Body of pancreas (tissue), 4 donors: ENCODE measurements around the gene SPDYE3. TPM values are rescaled to one million over a fixed set of nuclear protein-coding genes. Genes with fewer than 3 reads are reported as not detected.
"Not testable (repeated sequence)": the region's sequence is repeated elsewhere in the genome, so short reads cannot be mapped to it uniquely, and the experiment has no call there.

ENCODE experiments used
- ATAC-seq: fragments of 150-250 bp; one replicate; pipeline ENCODE4 v1.9.1; 2016
- DNase-seq, 4 donors: peaks; one replicate each; pipeline ENCODE4 v3.0.0-alpha.2; 2019
- H3K27ac ChIP-seq, 4 donors: fragments of 200-600 bp; sonication (generic); 1 replicate in 3 of 4; 2 replicates in 1 of 4; pipeline versions ENCODE4 v1.5.1 to v1.6.1; 2016 to 2019; ENCODE audit warnings: mild to moderate bottlenecking in 1 of 4, mixed read lengths in 1 of 4, moderate library complexity in 1 of 4
- H3K27me3 ChIP-seq, 2 donors: fragments of 200-600 bp; sonication (generic); one replicate each; pipeline ENCODE4 v1.6.0; 2016; ENCODE audit warnings: mild to moderate bottlenecking in 1 of 2
- H3K36me3 ChIP-seq, 2 donors: fragments of 200-600 bp; sonication (generic); replicated peaks in 1 of 2; 2 replicates each; pipeline ENCODE4 v1.5.1; 2016; ENCODE audit warnings: low read depth in 2 of 2; ENCODE audit not compliant: insufficient read depth in 1 of 2
- H3K4me1 ChIP-seq: fragments of 200-600 bp; sonication (generic); one replicate; pipeline ENCODE4 v1.6.0; 2016
- H3K4me3 ChIP-seq, 2 donors: fragments of 200-600 bp; sonication (generic); 1 replicate in 1 of 2; 2 replicates in 1 of 2; pipeline ENCODE4 v1.5.1; 2016 to 2019
- H3K9me3 ChIP-seq, 3 donors: fragments of 200-600 bp; sonication (generic); 1 replicate in 2 of 3; 2 replicates in 1 of 3; pipeline ENCODE4 v1.5.1; 2016
- POLR2A ChIP-seq, 3 donors: fragments of 450-650 bp; IDR thresholded peaks; one replicate each; pipeline ENCODE4 v1.6.1; 2016; ENCODE audit warnings: antibody characterized with exemption in 3 of 3, mild to moderate bottlenecking in 2 of 3
- WGBS, 2 donors: methylation state at CpG; one replicate each; pipeline ENCODE4 v1.1.5; 2017; 5-methylcytosine and 5-hydroxymethylcytosine counted together
- intact Hi-C: fragments of 100-400 bp; cut with DNase I; formaldehyde crosslinking; loops from one replicate; pipeline ENCODE4 v1.15.1; 2023
- total RNA-seq, 2 donors: library from RNA; depleted of rRNA; stranded (reverse); fragments of >200 nt; gene quantifications; one replicate each; pipeline ENCODE4 v1.1.0, GENCODE V29; 2016
- TF ChIP-seq, protein P1 (sequence below), 7 experiments: fragments of 450-650 bp in 4 of 7; fragments of 200-600 bp in 3 of 7; sonication (generic) in 3 of 7; IDR thresholded peaks; one replicate each; pipeline ENCODE4 v1.5.1; 2016 to 2019; ENCODE audit warnings: antibody characterized with exemption in 7 of 7

Gene SPDYE3
- total RNA-seq, 2 donors from 2014 or later, result not detected

- intact Hi-C loops, result no loop called here
- Histone ChIP-seq H3K4me1 (no peaks in the 10 kb centered on the region), H3K4me3 (no peak overlapping the region), H3K27ac (no peak overlapping the region), H3K27me3 (no peaks in the 10 kb centered on the region), H3K36me3 (peaks cover 0 to 19% of the 10 kb centered on the region in 2 donors), H3K9me3 (no peaks in the 10 kb centered on the region)
- no peak for TF ChIP-seq POLR2A (IDR thresholded peaks at IDR 0.05)
- TF ChIP-seq, protein P1, sequence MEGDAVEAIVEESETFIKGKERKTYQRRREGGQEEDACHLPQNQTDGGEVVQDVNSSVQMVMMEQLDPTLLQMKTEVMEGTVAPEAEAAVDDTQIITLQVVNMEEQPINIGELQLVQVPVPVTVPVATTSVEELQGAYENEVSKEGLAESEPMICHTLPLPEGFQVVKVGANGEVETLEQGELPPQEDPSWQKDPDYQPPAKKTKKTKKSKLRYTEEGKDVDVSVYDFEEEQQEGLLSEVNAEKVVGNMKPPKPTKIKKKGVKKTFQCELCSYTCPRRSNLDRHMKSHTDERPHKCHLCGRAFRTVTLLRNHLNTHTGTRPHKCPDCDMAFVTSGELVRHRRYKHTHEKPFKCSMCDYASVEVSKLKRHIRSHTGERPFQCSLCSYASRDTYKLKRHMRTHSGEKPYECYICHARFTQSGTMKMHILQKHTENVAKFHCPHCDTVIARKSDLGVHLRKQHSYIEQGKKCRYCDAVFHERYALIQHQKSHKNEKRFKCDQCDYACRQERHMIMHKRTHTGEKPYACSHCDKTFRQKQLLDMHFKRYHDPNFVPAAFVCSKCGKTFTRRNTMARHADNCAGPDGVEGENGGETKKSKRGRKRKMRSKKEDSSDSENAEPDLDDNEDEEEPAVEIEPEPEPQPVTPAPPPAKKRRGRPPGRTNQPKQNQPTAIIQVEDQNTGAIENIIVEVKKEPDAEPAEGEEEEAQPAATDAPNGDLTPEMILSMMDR (IDR thresholded peaks at IDR 0.05), result no peak
- ATAC-seq (no peak), DNase-seq (no peak)
Measured at GRCh38 chr7:100363098-100363497, 55.6 kb downstream of the SPDYE3 start.

GRCh38 chr7:100363797-100364196 lies 56.3 kb downstream of the SPDYE3 start:
- ATAC-seq, H3K27me3 ChIP-seq, intact Hi-C loops, H3K27ac ChIP-seq, H3K4me3 ChIP-seq, H3K9me3 ChIP-seq, DNase-seq, H3K4me1 ChIP-seq: not testable (repeated sequence)
- H3K36me3 ChIP-seq, result peaks cover 0 to 19% of the 10 kb centered on the region in 2 donors
- 90 to 96% methylated on average over 7 of the region's 7 CpGs for WGBS, 2 donors

DNA sequence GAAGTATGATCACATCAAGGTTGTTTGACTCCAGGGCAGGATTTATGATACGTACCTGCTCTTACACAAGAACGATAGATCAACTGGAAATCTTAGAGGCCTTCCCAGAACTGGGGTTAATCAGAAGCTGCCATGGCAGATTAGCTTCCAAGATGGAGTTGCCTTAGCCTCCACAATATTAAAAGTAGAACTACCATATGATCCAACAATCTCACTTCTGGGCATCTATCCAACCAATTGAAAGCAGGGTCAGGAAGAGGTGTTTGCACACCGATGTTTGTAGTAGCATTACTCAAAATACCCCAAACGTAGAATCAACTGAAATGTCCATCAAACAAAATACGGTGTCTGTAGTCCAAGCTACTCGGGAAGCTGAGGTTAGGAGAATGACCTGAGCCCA lies 57.0 kb downstream of the SPDYE3 start:
- Histone ChIP-seq H3K4me1 (no peaks in the 10 kb centered on the region), H3K27me3 (no peaks in the 10 kb centered on the region), H3K4me3 (no peak overlapping the region), H3K27ac (no peak overlapping the region), H3K9me3 (no peaks in the 10 kb centered on the region), H3K36me3 (peaks cover 0 to 13% of the 10 kb centered on the region in 2 donors)
- no peak for DNase-seq
- WGBS, 2 donors, result 73 to 77% methylated on average over 6 of the region's 6 CpGs
- ATAC-seq, result no peak
- intact Hi-C loops, result no loop called here
- no peak for TF ChIP-seq POLR2A (IDR thresholded peaks at IDR 0.05)
- TF ChIP-seq, protein P1 (IDR thresholded peaks at IDR 0.05), result no peak

GRCh38 chr7:100365998-100366367 lies 58.5 kb downstream of the SPDYE3 start:
- 93 to 97% methylated on average over 7 of the region's 7 CpGs for WGBS, 2 donors

DNA sequence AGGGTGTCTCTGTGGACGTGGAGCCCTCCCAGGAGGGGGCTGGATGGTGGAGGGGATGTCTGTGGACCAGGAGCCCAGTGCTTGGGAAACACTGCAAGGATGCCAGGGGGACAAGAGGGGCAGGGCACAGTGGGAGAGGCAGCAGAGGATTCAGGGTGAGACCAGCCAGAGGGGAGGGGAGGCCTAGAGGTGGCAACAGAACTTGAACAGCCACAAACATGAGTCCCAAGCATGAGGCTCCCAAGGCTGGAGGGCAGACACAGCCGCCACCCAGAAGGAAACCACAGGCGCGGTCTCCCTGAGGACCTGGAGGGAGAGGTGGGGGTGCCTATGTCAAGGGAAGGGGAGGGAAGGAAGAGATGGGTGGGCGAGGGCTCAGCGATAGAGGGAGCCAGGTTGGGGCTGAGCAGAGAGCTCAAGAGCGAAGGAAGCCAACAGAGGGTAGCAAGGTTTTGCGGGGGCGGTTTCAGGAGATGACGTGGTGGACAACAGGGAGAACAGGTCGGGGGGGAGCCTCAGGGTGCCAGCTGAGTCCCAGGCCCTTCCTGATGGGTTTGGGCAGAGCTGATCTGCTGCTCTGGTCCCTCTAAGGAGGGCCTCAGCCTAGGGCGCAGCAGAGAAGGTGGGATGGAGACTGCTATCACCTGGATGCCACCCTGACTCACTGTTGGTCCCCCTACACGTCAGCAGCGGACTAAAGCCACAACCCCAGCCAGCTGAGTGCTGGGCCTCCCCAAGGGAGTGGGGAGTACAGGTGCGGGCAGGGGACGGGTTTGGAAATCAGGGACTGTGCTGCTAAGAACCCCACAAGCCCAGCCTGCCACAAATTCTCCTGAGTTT lies 59.1 kb downstream of the SPDYE3 start:
- WGBS, 2 donors, result 80 to 92% methylated on average over 12 to 16 of the region's 16 CpGs
- Histone ChIP-seq H3K27ac (no peak overlapping the region), H3K36me3 (no peaks in the 10 kb centered on the region), H3K27me3 (no peaks in the 10 kb centered on the region), H3K4me3 (no peak overlapping the region), H3K4me1 (no peaks in the 10 kb centered on the region), H3K9me3 (no peaks in the 10 kb centered on the region)
- no peak for ATAC-seq
- intact Hi-C loops, result no loop called here
- TF ChIP-seq, protein P1 (IDR thresholded peaks at IDR 0.05), result no peak
- TF ChIP-seq POLR2A (IDR thresholded peaks at IDR 0.05), result no peak
- DNase-seq, result no peak

More at GRCh38 chr7:100365998-100366367, 58.5 kb downstream of the SPDYE3 start:
- H3K4me3 ChIP-seq, H3K36me3 ChIP-seq, intact Hi-C loops, H3K27ac ChIP-seq, ATAC-seq, H3K4me1 ChIP-seq, H3K9me3 ChIP-seq, DNase-seq, H3K27me3 ChIP-seq: not testable (repeated sequence)

DNA sequence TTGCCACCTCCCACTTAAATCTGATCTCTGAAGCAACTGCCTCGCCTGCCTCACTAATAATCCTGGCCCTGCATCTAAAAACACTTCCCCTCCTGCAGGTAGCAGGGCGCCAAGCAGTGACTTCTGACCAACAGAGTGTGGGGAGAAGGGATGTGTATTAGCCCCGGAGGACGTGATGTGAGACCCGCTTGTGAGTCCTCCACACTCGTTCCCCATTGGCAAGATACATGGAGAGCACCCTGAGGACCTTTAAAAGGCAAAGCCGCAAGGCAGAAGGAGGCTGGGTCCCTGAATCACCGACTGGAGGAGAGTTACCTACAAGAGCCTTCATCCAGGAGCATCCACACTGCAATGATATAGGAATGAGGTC lies 59.7 kb downstream of the SPDYE3 start:
- no peaks in the 10 kb centered on the region for H3K27me3 ChIP-seq
- no peaks in the 10 kb centered on the region for H3K36me3 ChIP-seq
- H3K9me3 ChIP-seq, result no peaks in the 10 kb centered on the region
- intact Hi-C loops, result no loop called here
- TF ChIP-seq, protein P1 (IDR thresholded peaks at IDR 0.05), result no peak
- DNase-seq (no peak), ATAC-seq (no peak)
- 91 to 92% methylated on average over 8 of the region's 8 CpGs for WGBS, 2 donors
- no peak overlapping the region for H3K4me3 ChIP-seq
- no peaks in the 10 kb centered on the region for H3K4me1 ChIP-seq
- H3K27ac ChIP-seq, result no peak overlapping the region
